Peyer's patch (tissue), 4 donors: ENCODE measurements around the gene SCN7A.

Experiments used
- CTCF ChIP-seq, 6 experiments: fragments of 450-650 bp in 4 of 6; fragments of 200-600 bp in 2 of 6; sonication (generic) in 1 of 6; IDR thresholded peaks; one replicate each; pipeline ENCODE4 v1.5.1; 2017 to 2019; ENCODE audit warnings: antibody characterized with exemption in 6 of 6, mild to moderate bottlenecking in 3 of 6, moderate library complexity in 1 of 6
- POLR2A ChIP-seq, 2 donors: fragments of 450-650 bp; IDR thresholded peaks; one replicate each; pipeline ENCODE4 v1.5.1; 2017; ENCODE audit warnings: antibody characterized with exemption in 2 of 2, mild to moderate bottlenecking in 2 of 2, moderate library complexity in 2 of 2

- TF ChIP-seq POLR2A (IDR thresholded peaks at IDR 0.05) (no peak), CTCF (IDR thresholded peaks at IDR 0.05) (no peak)
These were observed 120.1 kb downstream of the SCN7A start for GRCh38 chr2:166373951-166374350.
